Psoas muscle (tissue), 8 donors: Measurements from ENCODE around the gene CDK5RAP1. TPM values are rescaled to one million over a fixed set of nuclear protein-coding genes. Genes with fewer than 3 reads are reported as not detected.

Source experiments
- ATAC-seq, 4 donors: fragments of 200-7000 bp; cut with Tn5 transposase; one replicate each; pipeline ENCODE4 v1.9.1; 2020; ENCODE audit warnings: moderate library complexity in 3 of 4, mild to moderate bottlenecking in 2 of 4
- DNase-seq, 2 donors: peaks; one replicate each; pipeline ENCODE4 v3.0.0-alpha.2; 2020
- H3K27ac ChIP-seq: fragments of 200-600 bp; one replicate; pipeline ENCODE4 v1.8.0; 2022
- H3K27me3 ChIP-seq, 3 donors: fragments of 200-600 bp in 1 of 3; one replicate each; pipeline versions ENCODE4 v1.6.1 to v1.8.0; 2013 to 2022; ENCODE audit warnings: low read length in 2 of 3, mild to moderate bottlenecking in 2 of 3, moderate library complexity in 1 of 3; ENCODE audit not compliant: insufficient read depth in 3 of 3
- H3K36me3 ChIP-seq, 2 donors: fragments of 200-600 bp in 1 of 2; one replicate each; pipeline versions ENCODE4 v1.6.1 to v1.8.0; 2013 to 2022; ENCODE audit warnings: low read depth in 1 of 2, mild to moderate bottlenecking in 1 of 2, moderate library complexity in 1 of 2; ENCODE audit not compliant: insufficient read depth in 1 of 2
- H3K4me1 ChIP-seq: fragments of 200-600 bp; one replicate; pipeline ENCODE4 v1.8.0; 2022
- H3K4me3 ChIP-seq: fragments of 200-600 bp; one replicate; pipeline ENCODE4 v1.8.0; 2022; ENCODE audit warnings: mild to moderate bottlenecking
- H3K9me3 ChIP-seq: fragments of 200-600 bp; one replicate; pipeline ENCODE4 v1.8.0; 2022
- CTCF ChIP-seq: fragments of 200-600 bp; IDR thresholded peaks from one replicate; pipeline ENCODE4 v1.8.0; 2022; ENCODE audit warnings: antibody characterized with exemption
- WGBS, 3 donors: extraction: QIAGEN DNeasy Blood & Tissue Kit; methylation state at CpG; one replicate each; pipeline versions ENCODE4 v1.1.6 to v1.1.7; 2013; 5-methylcytosine and 5-hydroxymethylcytosine counted together
- intact Hi-C, 2 donors: fragments of 100-400 bp; cut with DNase I; formaldehyde crosslinking; loops; one replicate each; pipeline versions ENCODE4 v1.11.0 to v1.14.2; 2022
- polyA plus RNA-seq, 3 donors: library from polyadenylated mRNA; stranded (reverse); fragments of 200-250 nt; gene quantifications; one replicate each; pipeline ENCODE4 v1.2.3, GENCODE V29; 2013
- total RNA-seq, 4 donors: library from RNA; stranded (reverse); fragmentation: NEBNext Ultra II Directional in 2 of 4; extraction: Animal tissue kit (Norgen Biotek cat#: 25700) in 2 of 4; gene quantifications; one replicate each; pipeline versions ENCODE4 v1.2.1 to v1.2.4, GENCODE V29; 2021 to 2023
- donor health status: healthy with polysubstance abuse.
- donor health status: DM: no; HTN: no; CAD: no; lungs with moderate emphysema.
- donor health status: Bipolar disorder and iron deficiency.
- donor health status: healthy.
- donor health status: DM: yes; HTN: yes; CAD: no.
- donor health status: DM: no; HTN: no; CAD: no.
- donor health status: DM: no; HTN: no; CAD: no.
- donor health status: DM: yes; HTN: yes; CAD: no.

Gene CDK5RAP1
- total and polyA plus RNA-seq, 7 donors = 14.7 to 43.3 (median 25.8) TPM

DNA sequence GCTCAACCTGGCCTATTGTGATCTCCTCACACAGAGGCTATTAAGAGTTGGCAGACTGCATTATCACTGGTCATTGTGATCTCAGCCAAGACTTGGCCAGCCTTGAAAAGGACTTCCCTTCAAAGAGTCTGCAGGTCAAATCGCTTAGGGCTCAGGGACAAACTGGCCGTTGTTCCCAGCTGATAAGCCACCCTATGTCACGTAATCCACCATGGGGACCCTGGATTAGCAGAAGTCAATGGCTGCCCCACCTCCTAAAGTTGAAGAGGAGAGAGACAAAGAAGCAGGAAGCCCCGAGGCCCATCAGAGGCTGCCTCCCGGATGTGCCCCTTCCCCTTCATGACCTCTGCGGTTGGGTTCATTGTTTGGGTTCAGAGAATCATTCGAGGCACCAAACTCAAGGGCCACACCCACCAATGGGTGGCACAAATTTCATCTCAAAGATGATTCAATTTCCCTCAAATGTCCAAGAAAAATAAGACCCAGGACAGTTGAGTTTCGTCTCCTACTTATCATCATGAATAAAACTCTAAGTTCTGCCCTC is 61.7 kb downstream of the CDK5RAP1 start:
- Histone ChIP-seq H3K4me3 (no peak overlapping the region), H3K36me3 (no peaks in the 10 kb centered on the region), H3K27ac (no peak overlapping the region), H3K4me1 (no peaks in the 10 kb centered on the region), H3K9me3 (no peaks in the 10 kb centered on the region), H3K27me3 (peaks cover 0 to 12% (median 0%) of the 10 kb centered on the region in 3 donors)
- no peak for TF ChIP-seq CTCF
- no peak for DNase-seq
- intact Hi-C loops = no loop called here
- ATAC-seq = no peak
- WGBS, 3 donors = 65 to 74% (median 69%) methylated on average over 8 of the region's 8 CpGs

- ATAC-seq (no peak), DNase-seq (no peak)
- 78 to 83% (median 79%) methylated on average over 5 of the region's 5 CpGs for WGBS, 3 donors
- intact Hi-C loops = no loop called here
- no peaks in the 10 kb centered on the region for H3K4me1 ChIP-seq
- H3K36me3 ChIP-seq = no peaks in the 10 kb centered on the region
- no peak for TF ChIP-seq CTCF
- H3K4me3 ChIP-seq = no peak overlapping the region
- H3K27ac ChIP-seq = no peak overlapping the region
- peaks cover 0 to 12% (median 0%) of the 10 kb centered on the region in 3 donors for H3K27me3 ChIP-seq
- no peaks in the 10 kb centered on the region for H3K9me3 ChIP-seq
These were observed 62.7 kb downstream of the CDK5RAP1 start for GRCh38 chr20:33338467-33339258.

- Histone ChIP-seq H3K4me3 (no peak overlapping the region), H3K36me3 (no peaks in the 10 kb centered on the region), H3K27me3 (peaks cover 0 to 12% (median 0%) of the 10 kb centered on the region in 3 donors), H3K4me1 (no peaks in the 10 kb centered on the region), H3K27ac (no peak overlapping the region), H3K9me3 (no peaks in the 10 kb centered on the region)
- no peak for TF ChIP-seq CTCF
- intact Hi-C loops = no loop called here
- ATAC-seq (no peak), DNase-seq (no peak)
- WGBS, 3 donors = 53 to 63% (median 56%) methylated on average over 6 of the region's 6 CpGs
These were observed 63.7 kb downstream of the CDK5RAP1 start for GRCh38 chr20:33337531-33338165.

- Histone ChIP-seq H3K4me3 (no peak overlapping the region), H3K27ac (no peak overlapping the region), H3K9me3 (no peaks in the 10 kb centered on the region), H3K36me3 (no peaks in the 10 kb centered on the region), H3K27me3 (peaks cover 0 to 12% (median 1%) of the 10 kb centered on the region in 3 donors), H3K4me1 (no peaks in the 10 kb centered on the region)
- DNase-seq (no peak), ATAC-seq (no peak)
- intact Hi-C loops = no loop called here
- no peak for TF ChIP-seq CTCF
- WGBS, 3 donors = 71 to 80% (median 78%) methylated on average over 8 of the region's 8 CpGs
These were observed 64.2 kb downstream of the CDK5RAP1 start for GRCh38 chr20:33337119-33337518.
